CD4-positive, alpha-beta T cell treated with Interleukin-1 beta for 1 hour (primary cell): ENCODE data around the gene EYS.
A peak's percentile ranks its signal among the peaks of the same experiment; 100 is the strongest.
"Not testable (repeated sequence)": the region's sequence is repeated elsewhere in the genome, so short reads cannot be mapped to it uniquely, and the experiment has no call there.

Experiments
- DNase-seq, 2 donors: peaks; one replicate each; pipeline ENCODE4 v3.0.0-alpha.2; 2020 to 2022

The EYS gene

GRCh38 chr6:63862486-63863198 lies 1844.4 kb downstream of the EYS start:
- DNase-seq: no peak

DNA sequence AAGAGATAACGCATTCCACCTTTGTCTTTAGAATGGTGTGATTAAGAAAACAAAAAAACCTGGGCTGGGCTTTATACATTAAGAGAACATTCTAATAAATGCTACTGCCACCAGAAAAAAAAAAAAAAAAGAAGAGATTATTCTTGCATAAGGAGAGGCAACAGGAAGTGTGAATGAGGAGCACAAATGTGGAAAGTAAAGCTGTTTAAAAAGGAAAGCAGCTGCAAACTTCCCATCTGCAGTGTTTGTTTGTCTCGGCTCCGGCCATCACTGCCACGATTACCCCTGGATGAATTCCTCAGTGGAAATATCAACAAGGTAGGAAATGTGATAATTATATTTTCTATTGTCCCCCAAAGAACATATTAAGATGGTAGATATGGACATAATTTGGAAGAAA lies 1847.5 kb downstream of the EYS start:
- no peak for DNase-seq

GRCh38 chr6:63858691-63859090 lies 1848.3 kb downstream of the EYS start:
- no peak for DNase-seq

DNA sequence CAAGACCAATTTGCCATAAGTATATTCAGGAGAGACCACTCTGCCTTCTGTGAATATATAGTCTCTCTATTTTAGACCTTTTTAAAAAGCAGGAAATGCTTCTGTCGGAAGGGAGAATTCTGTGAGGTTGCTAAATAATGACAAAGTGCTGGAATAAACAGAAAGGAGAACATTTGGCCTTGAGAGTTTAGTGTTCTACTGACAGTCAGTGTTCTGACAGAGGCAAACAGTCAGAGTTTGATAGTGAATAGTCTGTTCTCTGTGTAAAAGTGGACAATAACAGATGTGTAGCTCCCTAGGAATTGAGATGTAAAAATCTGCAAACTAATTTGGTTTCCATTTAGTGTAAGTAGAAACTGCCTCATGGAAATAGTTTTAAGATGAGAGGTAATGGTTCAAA lies 1850.8 kb downstream of the EYS start:
- DNase-seq: no peak

GRCh38 chr6:63844287-63844686 lies 1862.7 kb downstream of the EYS start:
- no peak for DNase-seq

- no peak for DNase-seq
These were observed 1867.5 kb downstream of the EYS start for GRCh38 chr6:63839485-63839884.

DNA sequence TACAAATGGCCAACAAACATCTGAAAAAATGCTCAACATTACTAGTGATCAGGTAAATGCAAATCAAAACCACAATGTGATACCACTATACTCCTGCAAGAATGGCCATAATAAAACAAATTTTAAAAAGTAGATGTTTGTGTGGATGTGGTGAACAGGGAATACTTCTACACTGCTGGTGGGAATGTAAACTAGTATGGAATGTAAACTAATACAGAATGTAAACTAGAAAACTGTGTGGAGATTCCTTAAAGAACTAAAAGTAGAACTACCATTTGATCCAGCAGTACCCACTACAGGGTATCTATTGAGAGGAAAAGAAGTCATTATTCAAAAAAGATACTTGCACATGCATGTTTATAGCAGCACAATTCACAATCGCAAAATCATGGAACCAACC lies 1878.3 kb downstream of the EYS start:
- DNase-seq: not testable (repeated sequence)

GRCh38 chr6:63824722-63825121 lies 1882.3 kb downstream of the EYS start:
- DNase-seq: no peak

DNA sequence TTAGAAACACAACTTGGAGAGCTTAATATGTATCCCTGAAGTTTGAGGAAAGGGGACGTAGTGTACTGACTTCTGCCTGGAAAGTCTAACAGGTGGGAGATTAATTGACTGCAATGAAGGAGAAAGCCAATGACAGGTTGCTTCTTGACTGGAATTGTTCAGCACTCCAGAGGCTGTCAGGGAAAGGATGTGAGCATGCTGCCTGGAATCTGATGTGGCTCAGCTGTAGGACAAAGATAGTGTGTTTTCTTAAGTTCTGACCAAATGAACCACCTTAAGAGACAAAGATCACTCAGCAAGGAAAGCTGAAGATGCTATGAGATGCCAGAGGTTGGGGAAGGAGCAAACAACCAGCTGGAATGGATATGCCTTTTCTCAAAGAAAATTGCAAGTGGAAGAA lies 1885.6 kb downstream of the EYS start:
- DNase-seq: no peak

DNA sequence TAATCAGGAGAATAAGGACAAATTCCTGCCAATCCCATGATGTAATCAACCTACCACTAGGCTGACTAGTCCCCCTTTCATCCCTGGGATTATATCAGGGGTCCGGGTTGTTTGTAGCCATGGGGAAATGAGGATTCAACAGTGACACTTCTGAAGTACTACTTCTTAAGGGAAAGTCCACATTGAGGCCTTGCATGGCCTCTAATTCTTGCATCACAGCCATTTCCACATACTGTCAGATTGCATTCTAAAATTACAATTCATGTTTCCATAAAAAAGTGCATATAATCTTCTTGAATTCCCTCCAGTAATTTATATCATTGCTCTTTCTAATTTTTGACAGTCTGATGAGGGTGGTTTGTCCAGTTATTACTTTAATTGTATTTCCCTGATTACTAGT lies 1887.2 kb downstream of the EYS start:
- DNase-seq: no peak

DNA sequence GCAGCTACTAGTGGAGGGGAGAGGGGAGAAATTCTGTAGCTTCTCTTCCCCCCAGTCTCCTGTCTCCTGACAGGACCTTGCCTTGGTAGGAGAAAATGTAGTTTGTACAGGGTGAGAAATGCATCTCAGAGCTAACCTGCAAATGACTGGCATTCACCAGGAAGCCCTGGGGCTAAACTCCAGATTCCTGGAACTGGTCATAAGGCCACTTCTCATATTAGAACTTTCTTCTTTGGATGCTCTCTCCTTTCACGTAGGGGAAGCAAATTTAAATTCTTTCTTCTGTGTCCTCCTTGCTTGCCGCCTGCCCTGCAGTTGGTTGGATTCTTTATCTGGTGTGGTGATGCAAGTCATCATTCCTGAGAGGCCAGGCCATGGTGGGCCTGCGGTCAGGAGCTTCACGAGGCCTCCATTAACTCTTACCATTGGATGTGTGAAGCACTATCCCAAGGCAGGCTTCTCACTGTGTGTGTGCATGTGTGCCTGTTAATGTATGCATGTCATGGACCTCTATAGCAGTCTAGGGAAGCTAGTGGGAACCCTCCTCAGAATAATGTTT lies 1889.5 kb downstream of the EYS start:
- DNase-seq: no peak

GRCh38 chr6:63816982-63817436 lies 1890.0 kb downstream of the EYS start:
- no peak for DNase-seq

- DNase-seq: no peak
These were observed 1890.5 kb downstream of the EYS start for GRCh38 chr6:63816401-63816981.

DNA sequence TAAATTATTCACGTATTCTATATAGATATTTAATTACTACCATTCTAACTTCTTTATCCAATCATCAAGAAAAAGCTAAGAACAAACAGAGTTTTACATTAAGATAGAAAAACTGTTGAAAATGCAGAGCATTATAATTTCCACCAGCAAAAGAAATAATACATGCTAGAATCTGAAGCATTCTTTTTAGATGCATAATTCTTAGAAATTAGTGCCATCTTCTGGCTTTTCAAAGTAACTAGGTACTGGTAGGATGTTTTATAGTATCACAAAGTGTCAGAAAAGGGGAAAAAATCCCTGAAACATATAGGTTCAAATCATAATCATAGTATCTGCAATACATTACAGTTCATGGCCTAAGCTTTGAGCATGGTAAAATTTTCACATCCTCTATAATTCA lies 1892.6 kb downstream of the EYS start:
- DNase-seq: no peak

DNA sequence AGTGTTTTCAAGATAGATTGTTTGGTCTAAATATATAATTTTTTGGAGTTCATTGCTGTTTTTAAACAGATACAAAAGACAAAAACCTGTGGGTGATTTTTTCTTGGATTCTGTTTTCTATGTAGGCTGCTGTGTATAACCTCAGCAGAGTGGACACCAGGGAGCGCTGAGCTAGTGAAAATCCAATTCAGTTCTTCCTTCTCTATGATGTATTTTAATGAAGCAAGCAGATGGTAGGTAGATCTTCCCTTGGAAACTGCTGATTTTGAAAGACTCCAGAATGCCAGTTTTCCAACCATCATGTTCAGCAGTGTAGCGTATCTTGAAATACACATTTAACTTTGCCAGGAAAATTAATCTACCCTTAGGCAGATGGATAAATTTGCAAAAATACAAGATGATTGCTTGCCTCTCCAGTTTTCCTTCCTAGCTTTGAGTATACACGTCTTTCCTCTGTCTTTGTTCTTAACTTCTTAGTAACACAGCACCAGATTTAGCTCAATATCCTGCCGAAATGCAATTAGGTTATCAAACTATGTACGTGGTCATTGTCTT lies 1893.4 kb downstream of the EYS start:
- DNase-seq: no peak

DNA sequence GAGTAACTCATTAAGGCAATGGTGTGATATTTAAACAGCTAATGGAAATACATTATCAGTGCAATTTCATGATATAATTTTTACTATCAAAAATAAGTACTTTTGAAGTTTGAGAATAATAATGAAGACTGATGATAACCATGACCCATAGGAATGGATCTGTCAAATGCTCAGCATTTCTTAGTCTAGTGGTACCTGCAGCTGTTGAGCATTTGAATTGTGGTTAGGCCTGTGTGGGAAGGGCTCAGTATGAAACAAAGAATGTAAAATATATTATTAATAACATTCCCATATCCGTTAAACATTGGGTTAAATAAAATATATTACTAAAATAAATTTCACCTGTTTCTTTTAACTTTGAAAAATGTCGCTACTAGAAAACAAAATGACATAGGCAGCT lies 1898.5 kb downstream of the EYS start:
- no peak for DNase-seq

- DNase-seq: no peak
These were observed 1900.0 kb downstream of the EYS start for GRCh38 chr6:63807056-63807455.

DNA sequence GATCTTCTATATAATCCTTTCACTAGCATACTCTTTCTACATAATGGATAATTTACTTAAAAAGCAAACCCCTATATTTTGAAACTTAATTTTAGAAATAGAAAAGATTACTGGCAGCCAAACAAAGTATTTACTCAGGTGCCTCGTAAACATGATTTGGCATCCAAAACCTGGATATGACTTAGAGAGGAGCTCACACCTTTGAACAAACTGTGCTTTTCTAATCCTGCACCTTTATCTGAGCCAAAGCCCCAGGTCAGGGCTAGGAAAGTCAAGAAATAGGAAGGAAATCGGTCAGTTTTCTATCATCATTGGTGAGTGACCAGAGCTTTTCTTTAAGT lies 1900.5 kb downstream of the EYS start:
- no peak for DNase-seq

DNA sequence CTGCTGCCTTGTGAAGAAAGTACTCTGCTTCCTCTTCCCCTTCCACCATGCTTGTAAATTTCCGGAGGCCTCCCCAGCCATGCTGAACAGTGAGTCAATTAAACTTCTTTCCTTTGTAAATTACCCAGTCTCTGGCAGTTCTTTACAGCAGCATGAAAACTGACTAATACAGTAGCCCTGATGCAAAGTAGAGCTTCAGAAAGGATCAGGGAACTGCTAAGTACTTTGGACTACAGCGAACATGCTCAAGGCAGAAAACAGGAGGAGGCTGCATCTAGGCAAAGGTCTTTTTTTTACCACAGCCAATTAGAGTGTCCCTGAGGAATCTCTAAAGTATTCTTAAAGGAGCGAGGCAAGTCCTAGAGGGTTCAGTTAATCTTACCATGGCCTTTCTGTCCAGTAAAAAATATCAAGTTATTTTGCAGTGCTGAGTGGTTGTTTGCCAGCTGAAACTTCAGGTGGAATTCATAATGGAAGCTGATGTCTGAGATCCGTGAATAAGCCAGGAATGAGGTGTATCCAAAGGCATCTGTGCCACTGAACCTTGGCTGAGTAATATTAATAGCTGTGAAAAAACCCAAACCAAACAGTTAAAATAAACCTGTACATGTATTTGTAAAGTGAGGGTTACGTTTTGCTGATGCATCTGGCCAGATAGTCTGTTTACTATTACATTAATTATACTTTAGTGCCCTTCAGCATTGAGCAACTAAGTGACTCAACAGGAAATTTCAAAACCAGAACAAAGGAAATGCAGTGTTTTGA lies 1901.0 kb downstream of the EYS start:
- peak in 1 of 2 donors; percentile 45 for DNase-seq

- no peak for DNase-seq
These were observed 1901.7 kb downstream of the EYS start for GRCh38 chr6:63805345-63805744.

DNA sequence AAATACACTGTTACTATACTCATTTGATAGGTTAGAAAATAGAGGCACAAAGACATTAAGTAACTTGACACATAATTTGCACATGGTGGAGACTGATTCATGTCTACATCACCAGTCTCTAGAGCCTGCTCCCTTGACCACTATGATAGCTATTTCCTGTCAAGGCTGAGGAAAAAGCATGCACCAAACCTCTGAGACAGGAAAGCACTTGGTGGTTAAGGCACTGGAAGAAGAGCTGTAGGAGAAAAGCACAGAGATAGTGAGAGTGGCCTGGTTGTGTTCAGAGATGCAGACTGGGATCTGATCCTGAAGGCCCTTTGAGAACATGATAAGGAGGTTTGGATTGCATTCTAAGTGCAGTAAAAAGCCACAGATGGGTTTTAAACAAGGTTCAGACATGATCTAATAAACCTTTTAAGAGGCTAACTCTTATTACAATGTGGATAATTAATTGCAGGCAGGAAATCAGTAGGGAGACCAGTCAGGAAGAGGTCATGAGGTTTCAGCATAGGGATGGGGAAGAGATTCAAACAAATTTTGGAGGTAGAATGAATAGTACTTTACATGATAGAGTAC lies 1902.6 kb downstream of the EYS start:
- DNase-seq: no peak

- DNase-seq: no peak
These were observed 1903.7 kb downstream of the EYS start for GRCh38 chr6:63803371-63803770.

DNA sequence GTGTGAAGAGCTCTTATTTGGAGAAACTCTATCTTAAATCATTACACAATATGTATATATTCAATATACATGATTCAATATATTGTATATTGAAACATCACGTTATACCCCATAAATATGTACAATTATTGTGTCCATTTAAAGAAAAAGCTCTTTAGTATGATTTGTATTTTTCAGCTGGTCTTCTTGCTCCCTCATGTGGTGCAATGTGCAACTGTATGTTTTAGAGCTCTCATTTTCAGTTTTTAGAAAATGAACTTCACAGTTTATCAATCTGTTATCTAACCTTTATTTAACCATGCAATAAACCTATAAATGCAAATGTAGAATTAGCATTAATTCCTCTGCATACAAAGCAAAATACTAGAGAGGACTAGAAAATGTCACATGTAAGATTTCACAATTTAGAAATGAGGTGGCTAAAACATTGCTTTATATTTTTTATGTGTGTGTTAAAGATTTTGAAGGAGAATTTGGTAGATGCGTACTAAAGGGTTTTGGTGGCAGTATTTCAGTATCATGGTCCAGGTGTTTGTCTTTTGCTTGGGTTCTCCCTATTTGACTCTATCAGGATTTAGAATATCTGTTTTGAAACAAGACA lies 1904.3 kb downstream of the EYS start:
- no peak for DNase-seq
